ENCODE measurements around the gene TSHR. TPM values are rescaled to one million over a fixed set of nuclear protein-coding genes. Genes with fewer than 3 reads are reported as not detected.
A peak's percentile ranks its signal among the peaks of the same experiment; 100 is the strongest.

Gene TSHR
- total and polyA plus RNA-seq, 2 of the 13 experiments (the other 11 are each of a cell fraction or from before 2014, with no cell fraction given), result not detected

- FAIRE-seq, result no peak
- in situ Hi-C loops (cut with HindIII; ENCODE audit: extremely low pct_ligation_motif_present, low pct_unique_long_range_greater_than_20kb) (no loop called here), intact Hi-C loops (cut with micrococcal nuclease; ENCODE audit: unreplicated experiment) (no loop called here)
- no peak for ATAC-seq
- Histone ChIP-seq H4K20me1 (ENCODE audit: insufficient read depth, low read length) (no peaks in the 10 kb centered on the region), H3K4me3 (replicated peaks in 1 of 3; ENCODE audit: insufficient read depth in 1 of 3, low read depth in 2 of 3, low read length in 3 of 3) (no peak overlapping the region), H2AFZ (ENCODE audit: low read length) (no peak overlapping the region), H3K9ac (ENCODE audit: insufficient read depth, low read depth, low read length) (no peak overlapping the region), H3K9me3 (ENCODE audit: low read length) (no peaks in the 10 kb centered on the region; the same call in 1 of the 2 replicates), H3K27me3 (ENCODE audit: control insufficient read depth in 1 of 2, insufficient read depth in 2 of 2, low read length in 2 of 2) (no peaks in the 10 kb centered on the region), H3K4me1 (ENCODE audit: insufficient read depth, low read length) (no peaks in the 10 kb centered on the region), H3K4me2 (ENCODE audit: low read depth, low read length) (no peak overlapping the region), H3K79me2 (ENCODE audit: insufficient read depth, low read length) (no peaks in the 10 kb centered on the region), H3K36me3 (replicated peaks in 1 of 2; ENCODE audit: control insufficient read depth in 1 of 2, insufficient read depth in 2 of 2, low read length in 2 of 2) (no peaks in the 10 kb centered on the region), H3K27ac (ENCODE audit: extremely low read length, insufficient read depth, low read length) (no peak overlapping the region)
- POLR2A ChIA-PET, result no interaction called here
- no TSS peak for BruUV-seq (replicated peaks)
- 40% methylated on average over 2 of the region's 2 CpGs for WGBS (ENCODE audit: low lambda C conversion rate)
- CTCF ChIA-PET (ENCODE audit: low intra/inter-chr PET ratio, low total read pairs), result no interaction called here
- no peak for TF ChIP-seq RBAK (CRISPR knock-in tag; IDR thresholded peaks at IDR 0.05)
- peak; percentile 91 for TF ChIP-seq MAFF (IDR thresholded peaks at IDR 0.05; ENCODE audit: low read depth, low read length)
- TF ChIP-seq MAFK (conservative IDR thresholded peaks at IDR 0.05 in 1 of 2, IDR thresholded peaks at IDR 0.05 in 1 of 2; ENCODE audit: low read length in 2 of 2), result peak; percentile 86 to 94
- DNase-seq (ENCODE audit: low spot score), result no peak
These were observed 112.9 kb downstream of the TSHR start for GRCh38 chr14:81068176-81068782.

DNA sequence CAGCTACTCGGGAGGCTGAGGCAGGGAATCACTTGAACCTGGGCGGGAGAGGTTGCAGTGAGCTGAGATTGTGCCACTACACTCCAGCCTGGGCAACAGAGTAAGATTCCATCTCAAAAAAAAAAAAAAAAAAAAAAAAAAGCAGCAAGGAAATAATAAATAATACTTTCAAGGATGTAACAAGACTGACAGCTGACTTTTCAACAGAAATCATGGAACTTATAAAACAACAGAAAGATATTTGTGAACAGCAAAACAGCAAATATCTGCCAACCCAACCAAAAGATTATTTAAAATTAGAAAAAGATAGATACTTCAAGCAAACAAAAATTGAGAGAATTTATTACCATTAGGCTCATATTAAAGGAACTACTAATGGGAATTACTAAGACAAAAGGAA lies 115.1 kb downstream of the TSHR start:
- Histone ChIP-seq H3K27me3 (ENCODE audit: control insufficient read depth in 1 of 2, insufficient read depth in 2 of 2, low read length in 2 of 2) (no peaks in the 10 kb centered on the region), H3K4me1 (ENCODE audit: insufficient read depth, low read length) (no peaks in the 10 kb centered on the region), H3K9ac (ENCODE audit: insufficient read depth, low read depth, low read length) (no peak overlapping the region), H3K79me2 (ENCODE audit: insufficient read depth, low read length) (no peaks in the 10 kb centered on the region), H3K9me3 (ENCODE audit: low read length) (no peaks in the 10 kb centered on the region; the same call in 1 of the 2 replicates), H3K4me3 (replicated peaks in 1 of 3; ENCODE audit: insufficient read depth in 1 of 3, low read depth in 2 of 3, low read length in 3 of 3) (no peak overlapping the region), H2AFZ (ENCODE audit: low read length) (no peak overlapping the region), H4K20me1 (ENCODE audit: insufficient read depth, low read length) (no peaks in the 10 kb centered on the region), H3K36me3 (replicated peaks in 1 of 2; ENCODE audit: control insufficient read depth in 1 of 2, insufficient read depth in 2 of 2, low read length in 2 of 2) (no peaks in the 10 kb centered on the region), H3K27ac (ENCODE audit: extremely low read length, insufficient read depth, low read length) (no peak overlapping the region), H3K4me2 (ENCODE audit: low read depth, low read length) (no peak overlapping the region)
- intact Hi-C loops (cut with micrococcal nuclease; ENCODE audit: unreplicated experiment) (no loop called here), in situ Hi-C loops (cut with HindIII; ENCODE audit: extremely low pct_ligation_motif_present, low pct_unique_long_range_greater_than_20kb) (no loop called here)
- no peak for DNase-seq (ENCODE audit: low spot score)
- BruUV-seq (replicated peaks), result no TSS peak
- ATAC-seq, result no peak
- 27% methylated on average over 2 of the region's 2 CpGs for WGBS (ENCODE audit: low lambda C conversion rate)
- CTCF ChIA-PET (ENCODE audit: low intra/inter-chr PET ratio, low total read pairs), result no interaction called here
- POLR2A ChIA-PET, result no interaction called here
- FAIRE-seq, result no peak
- TF ChIP-seq JARID2 (CRISPR knock-in tag; IDR thresholded peaks at IDR 0.05; ENCODE audit: insufficient replicate concordance) (no peak), ZNF317 (CRISPR knock-in tag; IDR thresholded peaks at IDR 0.05) (peak; percentile 95), ZBTB44 (CRISPR knock-in tag; IDR thresholded peaks at IDR 0.05) (no peak), FOXM1 (CRISPR knock-in tag; IDR thresholded peaks at IDR 0.05) (no peak), ZNF296 (CRISPR knock-in tag; conservative IDR thresholded peaks at IDR 0.05) (no peak), ZNF800 (CRISPR knock-in tag; IDR thresholded peaks at IDR 0.05) (no peak), ZNF441 (CRISPR knock-in tag; IDR thresholded peaks at IDR 0.05; ENCODE audit: borderline replicate concordance) (no peak), GZF1 (CRISPR knock-in tag; IDR thresholded peaks at IDR 0.05) (no peak), ZNF496 (CRISPR knock-in tag; IDR thresholded peaks at IDR 0.05; ENCODE audit: insufficient replicate concordance) (no peak)

Data from HepG2 (cell line).